Posterior vena cava (tissue), 2 donors: Measurements from ENCODE around the gene PDSS2. TPM values are rescaled to one million over a fixed set of nuclear protein-coding genes. Genes with fewer than 3 reads are reported as not detected.
"Not testable (repeated sequence)": the region's sequence is repeated elsewhere in the genome, so short reads cannot be mapped to it uniquely, and the experiment has no call there.

ENCODE experiments used
- DNase-seq: peaks from one replicate; pipeline ENCODE4 v3.0.0-alpha.2; 2020; ENCODE audit warnings: low spot score
- intact Hi-C, 2 donors: fragments of 100-400 bp; cut with DNase I; formaldehyde crosslinking; loops; one replicate each; pipeline versions ENCODE4 v1.14.1 to v1.14.2; 2022 to 2023
- total RNA-seq, 2 donors: library from RNA; stranded (reverse); fragmentation: NEBNext Ultra II Directional; extraction: Animal tissue kit (Norgen Biotek cat#: 25700); gene quantifications; one replicate each; pipeline ENCODE4 v1.2.1, GENCODE V29; 2021
- donor health status: DM: yes; HTN: yes; CAD: no.
- donor health status: DM: yes; HTN: yes; CAD: no.

The PDSS2 gene
- total RNA-seq, 2 donors from 2014 or later = 10.1 to 11.6 TPM

DNA sequence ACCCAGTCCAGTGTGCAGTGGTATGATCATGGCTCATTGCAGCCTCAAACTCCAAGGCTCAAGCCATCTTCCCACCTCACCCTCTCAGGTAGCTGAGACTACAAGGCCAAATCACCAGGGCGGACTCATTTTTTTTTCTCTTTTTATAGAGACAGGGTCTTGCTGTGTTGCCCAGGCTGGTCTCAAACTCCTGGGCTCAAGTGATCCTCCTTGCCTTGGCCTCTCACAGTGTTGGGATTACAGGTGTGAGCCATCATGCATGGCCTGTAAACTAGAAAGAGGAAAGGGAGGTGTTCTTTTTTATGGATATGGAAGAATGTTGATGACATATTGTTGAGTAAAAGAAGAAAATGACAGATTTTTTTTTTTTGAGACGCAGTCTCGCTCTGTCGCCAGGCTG is 339.0 kb downstream of the PDSS2 start:
- intact Hi-C loops = no loop called here
- no peak for DNase-seq

GRCh38 chr6:107118976-107119375 is 340.4 kb downstream of the PDSS2 start:
- no peak for DNase-seq
- intact Hi-C loops = no loop called here

DNA sequence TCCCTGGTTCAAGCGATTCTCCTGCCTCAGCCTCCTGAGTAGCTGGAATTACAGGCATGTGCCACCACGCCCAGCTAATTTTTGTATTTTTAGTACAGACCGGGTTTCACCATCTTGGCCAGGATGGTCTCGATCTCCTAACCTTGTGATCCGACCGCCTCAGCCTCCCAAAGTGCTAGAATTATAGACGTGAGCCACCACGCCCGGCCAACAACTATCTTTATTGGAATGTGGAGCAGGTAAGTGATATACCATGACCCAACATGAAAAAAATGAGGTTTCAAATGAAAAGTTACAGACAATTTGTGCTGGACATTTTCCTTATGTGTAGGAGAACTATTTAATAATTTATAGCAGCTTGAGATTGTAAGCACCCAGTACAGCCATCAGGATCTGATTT is 340.8 kb downstream of the PDSS2 start:
- intact Hi-C loops, DNase-seq: not testable (repeated sequence)

GRCh38 chr6:107116931-107117330 is 342.4 kb downstream of the PDSS2 start:
- intact Hi-C loops = no loop called here

DNA sequence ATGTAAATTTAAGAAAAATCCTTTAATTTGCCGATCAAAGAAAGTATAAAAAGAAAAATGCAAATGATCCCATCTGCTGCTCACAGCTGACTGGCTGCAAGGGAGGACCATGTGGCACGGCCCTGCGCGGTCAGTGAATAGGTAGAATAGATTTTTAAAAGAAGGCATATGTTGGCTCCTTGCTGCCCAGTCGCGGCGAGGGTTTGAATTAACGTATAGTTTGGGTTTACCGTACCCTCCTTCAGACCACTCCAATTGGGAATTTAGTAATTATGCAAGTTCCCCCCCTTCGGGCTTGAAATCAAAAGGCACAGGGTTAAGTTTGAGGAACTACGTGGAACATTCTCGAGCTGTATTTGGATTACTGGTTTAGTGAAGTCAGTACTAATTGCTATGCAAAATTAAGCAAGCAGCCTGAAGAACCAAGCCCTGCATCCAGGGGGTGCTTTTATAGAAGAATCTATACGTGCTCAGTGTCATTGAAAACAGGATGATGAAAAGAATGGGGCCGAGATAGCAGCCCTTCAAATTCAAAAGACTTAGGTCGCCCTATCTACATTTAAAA is 343.0 kb downstream of the PDSS2 start:
- intact Hi-C loops = no loop called here
- DNase-seq = no peak

More at GRCh38 chr6:107116931-107117330, 342.4 kb downstream of the PDSS2 start:
- no peak for DNase-seq

DNA sequence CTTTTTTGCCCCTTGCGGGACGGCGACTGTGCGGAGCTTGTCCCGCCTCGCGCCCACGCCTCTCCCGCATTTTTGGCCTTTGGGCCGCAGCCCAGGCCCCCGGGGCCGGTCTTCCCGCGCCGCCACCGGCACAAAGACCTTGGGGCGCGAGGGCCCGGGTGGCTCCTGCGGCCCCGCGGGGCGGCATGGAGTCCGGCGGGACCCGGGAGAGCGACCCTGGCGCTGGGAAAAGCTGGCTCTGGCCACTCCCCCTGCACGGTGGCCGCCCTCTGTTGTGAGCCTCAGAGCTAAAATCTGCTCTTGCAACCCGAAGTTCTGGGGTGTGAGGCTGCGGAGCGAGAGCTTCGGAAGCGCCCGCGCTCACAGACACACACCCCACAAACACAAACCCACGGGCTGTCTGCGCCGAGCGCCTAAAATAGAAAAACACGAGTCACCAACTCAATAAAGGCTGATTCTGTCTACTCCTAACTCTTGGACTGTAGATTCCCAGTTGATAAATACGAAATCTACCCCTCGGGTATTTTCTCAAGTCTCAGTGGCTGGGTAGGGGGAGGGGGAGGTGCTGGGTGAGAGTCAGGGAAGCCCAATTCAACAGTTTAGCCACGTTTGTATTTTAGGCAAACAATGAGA is 343.6 kb downstream of the PDSS2 start:
- intact Hi-C loops = no loop called here
- DNase-seq = no peak

DNA sequence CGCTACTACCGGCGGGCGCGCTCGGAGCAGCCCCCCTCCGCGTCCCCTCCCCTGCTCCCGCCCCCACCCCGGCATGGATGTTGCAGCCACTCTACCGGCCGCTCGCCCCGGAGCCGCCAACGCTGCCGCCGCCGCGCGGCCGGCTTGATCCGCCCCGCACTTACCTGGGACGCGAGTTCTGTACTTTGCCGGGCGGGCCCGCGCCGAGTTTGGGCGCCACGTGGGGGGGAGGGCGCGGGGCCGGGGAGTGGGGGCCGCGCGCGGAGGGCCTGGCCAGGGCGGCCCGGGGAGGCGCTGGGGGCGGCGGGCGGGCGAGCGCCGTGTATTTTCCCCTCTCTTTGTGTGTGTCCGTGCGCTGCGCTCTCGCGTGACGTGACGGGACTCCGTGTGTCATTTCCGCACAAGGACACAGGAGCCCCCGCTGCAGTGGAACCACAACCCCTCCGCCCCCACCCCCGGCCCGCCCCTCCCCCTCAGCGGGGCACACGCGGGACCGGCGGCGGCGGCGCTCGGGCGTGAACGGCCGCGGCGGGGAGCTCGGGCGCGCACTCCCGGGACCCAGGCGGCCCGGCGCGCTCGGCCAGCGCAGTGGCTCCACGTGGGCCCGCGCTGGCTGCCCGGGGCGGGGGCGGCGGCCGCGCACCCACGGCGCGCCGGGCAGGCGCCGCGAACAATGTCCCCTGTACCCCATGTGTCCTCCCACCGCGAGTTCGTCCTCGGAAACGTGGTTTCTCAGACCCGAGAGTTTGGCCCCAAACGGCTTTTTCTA is 344.3 kb downstream of the PDSS2 start, which contains the start of gene BEND3:
Gene BEND3 (minus strand): TSS at position 590 of the 769 bp plus-strand sequence. CDS start 16,230 bp downstream, outside the sequence.
- DNase-seq = no peak
- intact Hi-C loops = no loop called here

DNA sequence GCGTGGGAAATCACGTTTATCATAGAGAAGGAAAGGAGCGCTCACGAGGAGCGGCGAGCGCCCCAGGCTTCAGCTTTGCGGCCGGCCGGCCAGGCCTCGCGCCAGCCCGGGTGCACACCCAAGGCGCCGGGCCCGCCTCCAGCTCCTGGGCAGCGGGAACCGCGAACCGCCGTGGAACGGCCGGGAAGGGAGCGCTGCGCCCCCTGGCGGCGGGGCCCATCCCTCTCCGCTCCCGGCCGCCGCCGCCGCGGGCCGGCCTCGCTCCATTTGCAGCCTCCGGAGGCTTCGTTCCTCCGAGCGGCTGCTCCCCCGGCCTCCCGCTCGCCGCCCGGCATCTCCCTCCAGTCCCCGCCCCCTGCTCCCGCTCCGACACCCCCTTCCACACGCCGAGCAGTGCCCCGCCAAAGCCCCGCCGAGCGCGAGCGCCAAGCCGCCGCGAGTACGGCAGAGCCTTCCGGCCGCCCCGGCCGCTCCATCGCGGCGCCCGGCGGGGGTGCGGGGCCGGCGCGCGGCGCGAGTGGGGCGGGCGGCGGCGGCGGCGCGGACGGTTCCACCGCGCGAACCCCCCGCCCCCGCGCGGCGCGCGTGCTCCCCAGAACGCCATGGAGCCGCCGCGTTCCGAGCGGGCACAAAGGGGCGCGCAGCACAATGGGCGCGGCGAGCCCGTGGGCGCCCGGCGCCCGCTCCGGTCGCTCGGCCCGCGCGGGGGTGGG is 345.0 kb downstream of the PDSS2 start:
- intact Hi-C loops = no loop called here
- DNase-seq = peak; percentile 95

GRCh38 chr6:107110200-107110599 is 349.2 kb downstream of the PDSS2 start:
- no peak for DNase-seq
- intact Hi-C loops = no loop called here

- peak; percentile 42 for DNase-seq
- intact Hi-C loops = no loop called here
These were observed 351.0 kb downstream of the PDSS2 start for GRCh38 chr6:107108201-107108890.

GRCh38 chr6:107107791-107108190 is 351.6 kb downstream of the PDSS2 start:
- peak; percentile 58 for DNase-seq
- intact Hi-C loops = no loop called here

GRCh38 chr6:107106165-107106564 is 353.2 kb downstream of the PDSS2 start:
- DNase-seq = peak; percentile 44

DNA sequence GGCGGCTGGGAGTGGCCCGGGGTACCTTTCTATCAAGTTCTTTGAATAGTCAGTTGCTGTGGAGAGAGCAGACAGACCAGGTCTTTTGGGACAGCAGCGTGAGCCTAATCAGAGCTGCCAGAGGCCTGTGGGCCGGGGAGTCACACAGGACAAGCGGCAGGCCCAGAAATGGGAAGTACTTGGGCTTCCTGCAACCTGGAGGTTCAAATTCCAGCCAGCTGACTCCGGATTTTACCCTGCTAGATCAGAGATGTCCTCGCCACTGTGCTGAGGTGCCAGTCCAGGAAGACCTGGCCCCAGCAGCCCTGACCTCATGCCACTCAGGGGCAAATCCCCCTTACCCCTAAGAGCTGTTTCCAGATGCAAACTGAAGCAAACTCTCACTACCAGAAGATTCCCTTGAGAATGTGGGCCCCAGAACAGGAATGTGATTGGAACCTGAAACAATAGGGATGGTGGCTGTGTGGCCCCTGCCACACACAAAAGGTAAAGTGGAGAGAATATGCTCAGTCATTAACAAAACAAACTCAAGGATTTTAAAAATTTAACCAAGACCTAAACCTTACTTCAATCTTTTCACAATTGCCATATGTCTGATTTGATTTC is 353.8 kb downstream of the PDSS2 start:
- intact Hi-C loops = no loop called here
- peak; percentile 32 for DNase-seq

More at GRCh38 chr6:107106165-107106564, 353.2 kb downstream of the PDSS2 start:
- intact Hi-C loops = no loop called here

GRCh38 chr6:107103082-107103481 is 356.3 kb downstream of the PDSS2 start:
- intact Hi-C loops = no loop called here
- peak; percentile 30 for DNase-seq

Other genes starting within 250 kb of the PDSS2 start
- 10 to 100 TPM; 18.7 to 20.0 TPM for gene SOBP, start 30.6 kb upstream of the PDSS2 start, total RNA-seq